Heart right ventricle (tissue), 16 donors: ENCODE data around the gene CAMK1D. TPM values are rescaled to one million over a fixed set of nuclear protein-coding genes. Genes with fewer than 3 reads are reported as not detected.

ENCODE experiments used
- ATAC-seq, 8 donors: fragments of 200-7000 bp; cut with Tn5 transposase; one replicate each; pipeline ENCODE4 v1.9.1; 2020; ENCODE audit warnings: mild to moderate bottlenecking in 8 of 8, moderate library complexity in 8 of 8, moderate number of reproducible peaks in 1 of 8
- DNase-seq, 2 donors: peaks; one replicate each; pipeline ENCODE4 v3.0.0-alpha.2; 2020
- H3K27ac ChIP-seq, 10 donors: fragments of 200-600 bp; sonication (generic) in 2 of 10; one replicate each; pipeline versions ENCODE4 v1.5.0 to v1.8.0; 2020 to 2022; ENCODE audit warnings: mild to moderate bottlenecking in 3 of 10
- H3K27me3 ChIP-seq, 7 donors: fragments of 200-600 bp; one replicate each; pipeline ENCODE4 v1.8.0; 2021 to 2022; ENCODE audit warnings: mild to moderate bottlenecking in 2 of 7
- H3K36me3 ChIP-seq, 9 donors: fragments of 200-600 bp; sonication (generic) in 1 of 9; one replicate each; pipeline versions ENCODE4 v1.5.0 to v1.8.0; 2020 to 2022; ENCODE audit warnings: mild to moderate bottlenecking in 2 of 9
- H3K4me1 ChIP-seq, 9 donors: fragments of 200-600 bp; sonication (generic) in 1 of 9; one replicate each; pipeline versions ENCODE4 v1.5.0 to v1.8.0; 2020 to 2022; ENCODE audit warnings: mild to moderate bottlenecking in 4 of 9
- H3K4me3 ChIP-seq, 10 donors: fragments of 200-600 bp; sonication (generic) in 2 of 10; one replicate each; pipeline versions ENCODE4 v1.5.0 to v1.8.0; 2020 to 2022; ENCODE audit warnings: mild to moderate bottlenecking in 7 of 10, moderate library complexity in 2 of 10
- H3K9me3 ChIP-seq, 11 donors: fragments of 200-600 bp in 10 of 11; sonication (generic) in 2 of 11; one replicate each; pipeline versions ENCODE4 v1.5.0 to v1.8.0; 2013 to 2022; ENCODE audit warnings: mild to moderate bottlenecking in 2 of 11, control low read depth in 1 of 11, moderate library complexity in 1 of 11
- WGBS, 2 donors: extraction: QIAGEN DNeasy Blood & Tissue Kit; methylation state at CpG; one replicate each; pipeline ENCODE4 v1.1.7; 2013; ENCODE audit warnings: inconsistent platforms in 1 of 2; 5-methylcytosine and 5-hydroxymethylcytosine counted together
- intact Hi-C, 10 donors: fragments of 100-400 bp; cut with DNase I; formaldehyde crosslinking; loops; one replicate each; pipeline versions ENCODE4 v1.11.1 to v1.14.2; 2022
- polyA plus RNA-seq, 2 donors: library from polyadenylated mRNA; stranded (reverse); fragments of 200-250 nt; gene quantifications; one replicate each; pipeline ENCODE4 v1.2.3, GENCODE V29; 2013
- total RNA-seq, 10 donors: library from RNA; stranded (reverse); fragmentation: NEBNext Ultra II Directional in 3 of 10; extraction: Animal tissue kit (Norgen Biotek cat#: 25700) in 3 of 10; gene quantifications; one replicate each; pipeline versions ENCODE4 v1.2.1 to v1.2.4, GENCODE V29; 2021 to 2023
- TF ChIP-seq, protein P1 (sequence below), 9 donors: fragments of 200-600 bp; sonication (generic) in 2 of 9; IDR thresholded peaks; one replicate each; pipeline versions ENCODE4 v1.5.0 to v1.8.0; 2021 to 2022; ENCODE audit warnings: antibody characterized with exemption in 9 of 9, mild to moderate bottlenecking in 5 of 9, moderate library complexity in 1 of 9
- donor health status: Arrhythmogenic right ventricular cardiomyopathy.
- donor health status: ischemic (EF 13 %, LVEDD 7.1; RV severe dilation, severe dysfunction).
- donor health status: healthy with polysubstance abuse.
- donor health status: DM: no; HTN: yes; CAD: no.
- donor health status: DM: no; HTN: no; CAD: no.
- donor health status: ischemic (EF 25% LVEDD 6.9; RV normal size, moderate dysfunction).
- donor health status: ischemic (EF 25% LVEDD 5.7; RV mildly dilated, moderate dysfunction).
- donor health status: healthy.
- donor health status: DM: yes; HTN: yes; CAD: no.
- donor health status: Ischemic cardiomyopathy.
- donor health status: ischemic (EF 35%, LVEDD 5.7; RV mildly dilated, moderate dysfunction).
- donor health status: nonischemic (EF 11% LVEDD 7.7; RV severe dilation, severe dysfunction).
- donor health status: DM: yes; HTN: yes; CAD: no.
- donor health status: PGD.
- donor health status: ischemic (EF 29% LVEDD 5.4; RV normal size, mild dysfunction).
- donor health status: nonischemic (EF 23%, LVEDD 6.1; RV moderate dilation, normal function).

Gene CAMK1D
- total and polyA plus RNA-seq, 12 donors, result 1.3 to 17.7 (median 2.6) TPM

GRCh38 chr10:12796401-12797160 is 447.2 kb downstream of the CAMK1D start:
- intact Hi-C loops, result no loop called here
- no peak for ATAC-seq
- 77 to 79% methylated on average over 13 of the region's 13 CpGs for WGBS, 2 donors

GRCh38 chr10:12797471-12798262 is 448.3 kb downstream of the CAMK1D start:
- H3K27me3 ChIP-seq, result no peaks in the 10 kb centered on the region
- intact Hi-C loops, result no loop called here
- peaks cover 0 to 8% (median 0%) of the 10 kb centered on the region in 9 donors for H3K4me1 ChIP-seq
- no peak overlapping the region for H3K27ac ChIP-seq
- TF ChIP-seq, protein P1, sequence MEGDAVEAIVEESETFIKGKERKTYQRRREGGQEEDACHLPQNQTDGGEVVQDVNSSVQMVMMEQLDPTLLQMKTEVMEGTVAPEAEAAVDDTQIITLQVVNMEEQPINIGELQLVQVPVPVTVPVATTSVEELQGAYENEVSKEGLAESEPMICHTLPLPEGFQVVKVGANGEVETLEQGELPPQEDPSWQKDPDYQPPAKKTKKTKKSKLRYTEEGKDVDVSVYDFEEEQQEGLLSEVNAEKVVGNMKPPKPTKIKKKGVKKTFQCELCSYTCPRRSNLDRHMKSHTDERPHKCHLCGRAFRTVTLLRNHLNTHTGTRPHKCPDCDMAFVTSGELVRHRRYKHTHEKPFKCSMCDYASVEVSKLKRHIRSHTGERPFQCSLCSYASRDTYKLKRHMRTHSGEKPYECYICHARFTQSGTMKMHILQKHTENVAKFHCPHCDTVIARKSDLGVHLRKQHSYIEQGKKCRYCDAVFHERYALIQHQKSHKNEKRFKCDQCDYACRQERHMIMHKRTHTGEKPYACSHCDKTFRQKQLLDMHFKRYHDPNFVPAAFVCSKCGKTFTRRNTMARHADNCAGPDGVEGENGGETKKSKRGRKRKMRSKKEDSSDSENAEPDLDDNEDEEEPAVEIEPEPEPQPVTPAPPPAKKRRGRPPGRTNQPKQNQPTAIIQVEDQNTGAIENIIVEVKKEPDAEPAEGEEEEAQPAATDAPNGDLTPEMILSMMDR (IDR thresholded peaks at IDR 0.05), result no peak
- no peak overlapping the region for H3K4me3 ChIP-seq
- H3K36me3 ChIP-seq, result no peaks in the 10 kb centered on the region
- WGBS, 2 donors, result 82% methylated on average over 11 of the region's 11 CpGs
- peaks cover 0 to 6% (median 0%) of the 10 kb centered on the region in 11 donors for H3K9me3 ChIP-seq
- DNase-seq, result no peak
- ATAC-seq, result no peak

More at GRCh38 chr10:12796401-12797160, 447.2 kb downstream of the CAMK1D start:
- Histone ChIP-seq H3K27me3 (no peaks in the 10 kb centered on the region), H3K36me3 (no peaks in the 10 kb centered on the region), H3K4me3 (no peak overlapping the region), H3K4me1 (peaks cover 0 to 8% (median 0%) of the 10 kb centered on the region in 9 donors), H3K27ac (peak overlapping the region in 1 of 10 donors; percentile 5), H3K9me3 (peaks cover 0 to 10% (median 0%) of the 10 kb centered on the region in 11 donors)
- no peak for DNase-seq
- TF ChIP-seq, protein P1 (IDR thresholded peaks at IDR 0.05), result no peak

GRCh38 chr10:12799144-12799543 is 449.8 kb downstream of the CAMK1D start:
- 91 to 92% methylated on average over 12 of the region's 12 CpGs for WGBS, 2 donors
- intact Hi-C loops, result no loop called here
- DNase-seq (no peak), ATAC-seq (no peak)
- TF ChIP-seq, protein P1 (IDR thresholded peaks at IDR 0.05), result no peak
- Histone ChIP-seq H3K27ac (no peak overlapping the region), H3K36me3 (no peaks in the 10 kb centered on the region), H3K4me1 (peaks cover 0 to 8% (median 0%) of the 10 kb centered on the region in 9 donors), H3K27me3 (no peaks in the 10 kb centered on the region), H3K4me3 (no peak overlapping the region), H3K9me3 (no peaks in the 10 kb centered on the region)

DNA sequence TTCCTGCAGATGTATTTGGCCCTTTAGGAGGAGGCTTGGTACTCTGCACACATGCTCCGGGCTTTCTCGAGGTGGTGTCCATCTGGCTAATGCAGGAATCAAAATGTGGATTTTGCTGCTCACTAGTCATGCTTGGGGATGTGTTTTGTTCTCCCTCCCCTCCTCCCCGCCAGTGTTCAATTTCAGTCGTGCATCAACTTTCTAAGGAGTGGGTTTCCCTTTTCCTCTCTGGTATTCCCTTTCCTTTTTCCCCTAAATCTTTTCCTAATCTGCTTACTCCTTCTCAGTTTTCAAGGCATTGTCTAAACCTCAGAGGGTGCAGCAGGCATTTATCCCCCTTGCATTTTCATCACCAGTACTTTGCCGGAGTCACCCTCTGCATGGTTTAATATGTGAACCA is 450.4 kb downstream of the CAMK1D start:
- Histone ChIP-seq H3K9me3 (no peaks in the 10 kb centered on the region), H3K4me3 (no peak overlapping the region), H3K4me1 (peaks cover 0 to 8% (median 0%) of the 10 kb centered on the region in 9 donors), H3K36me3 (no peaks in the 10 kb centered on the region), H3K27me3 (no peaks in the 10 kb centered on the region), H3K27ac (no peak overlapping the region)
- DNase-seq, result no peak
- no peak for ATAC-seq
- 74 to 76% methylated on average over 5 of the region's 5 CpGs for WGBS, 2 donors
- TF ChIP-seq, protein P1 (IDR thresholded peaks at IDR 0.05), result no peak
- intact Hi-C loops, result no loop called here
